Heart left ventricle (tissue), 13 donors: ENCODE measurements around the gene USP48.

Experiments
- CTCF ChIP-seq, 12 donors: fragments of 200-600 bp; sonication (generic) in 4 of 12; IDR thresholded peaks; one replicate each; pipeline versions ENCODE4 v1.5.0 to v1.8.0; 2018 to 2022; ENCODE audit warnings: antibody characterized with exemption in 12 of 12, mild to moderate bottlenecking in 5 of 12
- POLR2A ChIP-seq, 2 donors: fragments of 450-650 bp; IDR thresholded peaks; one replicate each; pipeline ENCODE4 v1.6.1; 2017; ENCODE audit warnings: antibody characterized with exemption in 2 of 2, mild to moderate bottlenecking in 2 of 2, moderate library complexity in 2 of 2
- donor health status: ischemic (EF 13 %, LVEDD 7.1; RV severe dilation, severe dysfunction).
- donor health status: DM: no; HTN: yes; CAD: no.
- donor health status: DM: no; HTN: no; CAD: no.
- donor health status: ischemic (EF 25% LVEDD 6.9; RV normal size, moderate dysfunction).
- donor health status: ischemic (EF 25% LVEDD 5.7; RV mildly dilated, moderate dysfunction).
- donor health status: ischemic (EF 35%, LVEDD 5.7; RV mildly dilated, moderate dysfunction).
- donor health status: nonischemic (EF 11% LVEDD 7.7; RV severe dilation, severe dysfunction).
- donor health status: DM: yes; HTN: yes; CAD: no.
- donor health status: PGD.
- donor health status: ischemic (EF 29% LVEDD 5.4; RV normal size, mild dysfunction).
- donor health status: nonischemic (EF 23%, LVEDD 6.1; RV moderate dilation, normal function).

GRCh38 chr1:21648352-21648730, 134.6 kb downstream of the USP48 start:
- no peak for TF ChIP-seq CTCF (IDR thresholded peaks at IDR 0.05)
- no peak for TF ChIP-seq POLR2A (IDR thresholded peaks at IDR 0.05)
